HepG2 (cell line): ENCODE measurements around the gene SGPL1. TPM values are rescaled to one million over a fixed set of nuclear protein-coding genes. Genes with fewer than 3 reads are reported as not detected.

ENCODE experiments used
- ATAC-seq: fragments of 200-7000 bp; cut with Tn5 transposase; 3 replicates; pipeline ENCODE4 v1.9.1; 2020; ENCODE audit warnings: mild to moderate bottlenecking, moderate library complexity
- BruUV-seq: library from RNA; stranded (reverse); fragments of 400-500 nt; replicated peaks from 2 replicates; lab custom pipeline; 2021; lab: Mats Ljungman, UMichigan
- CTCF ChIA-PET: fragments of 300-600 bp; formaldehyde crosslinking; extraction: SDS; loops from one replicate; lab custom pipeline; 2021; ENCODE audit warnings: low total read pairs, inconsistent platforms, low intra/inter-chr PET ratio; lab: Yijun Ruan, JAX
- POLR2A ChIA-PET: fragments of 350-600 bp; sonication (Branson Sonifier 250); formaldehyde crosslinking; loops from one replicate; lab custom pipeline; 2020; ENCODE audit warnings: antibody characterized with exemption, inconsistent platforms; lab: Yijun Ruan, JAX
- DNase-seq: peaks from one replicate; pipeline ENCODE4 v3.0.0-alpha.2; 2015; ENCODE audit warnings: low spot score
- FAIRE-seq: peaks from 3 replicates; lab custom pipeline; 2011; peaks lifted over from hg19 to GRCh38; lab: Jason Lieb, UNC
- H2AFZ ChIP-seq: one replicate; pipeline ENCODE4 v1.6.1; 2011; ENCODE audit warnings: low read length, inconsistent platforms
- H3K27ac ChIP-seq: fragments of 300-600 bp; 3 replicates; pipeline ENCODE4 v1.8.0; 2011; ENCODE audit warnings: mixed run types, mild to moderate bottlenecking, mixed read lengths, low read length, inconsistent platforms; ENCODE audit not compliant: insufficient read depth; ENCODE audit errors: extremely low read length
- H3K27me3 ChIP-seq, 2 experiments: fragments of 200-600 bp in 1 of 2; 2 replicates in 1 of 2; 3 replicates in 1 of 2; pipeline versions ENCODE4 v1.6.0 to v1.8.0; 2011; ENCODE audit warnings: low read length in 2 of 2, mild to moderate bottlenecking in 2 of 2, moderate library complexity in 2 of 2, inconsistent platforms in 1 of 2; ENCODE audit not compliant: insufficient read depth in 2 of 2, control insufficient read depth in 1 of 2
- H3K36me3 ChIP-seq, 2 experiments: fragments of 200-600 bp in 1 of 2; replicated peaks in 1 of 2; 2 replicates in 1 of 2; 3 replicates in 1 of 2; pipeline versions ENCODE4 v1.5.1 to v1.8.0; 2011; ENCODE audit warnings: low read length in 2 of 2, inconsistent platforms in 1 of 2; ENCODE audit not compliant: insufficient read depth in 2 of 2, control insufficient read depth in 1 of 2
- H3K4me1 ChIP-seq: 2 replicates; pipeline ENCODE4 v1.5.1; 2012; ENCODE audit warnings: low read length, inconsistent platforms; ENCODE audit not compliant: insufficient read depth
- H3K4me2 ChIP-seq: 2 replicates; pipeline ENCODE4 v1.6.0; 2011; ENCODE audit warnings: low read depth, low read length, inconsistent platforms
- H3K4me3 ChIP-seq, 3 experiments: fragments of 200-600 bp in 1 of 3; sonication (generic), shearing (Covaris generic) in 1 of 3; replicated peaks in 1 of 3; 2 replicates each; pipeline ENCODE4 v1.5.1; 2011 to 2016; ENCODE audit warnings: low read length in 3 of 3, inconsistent platforms in 2 of 3, low read depth in 2 of 3, mild to moderate bottlenecking in 2 of 3, control low read depth in 1 of 3, mixed read lengths in 1 of 3; ENCODE audit not compliant: insufficient read depth in 1 of 3
- H3K79me2 ChIP-seq: one replicate; pipeline ENCODE4 v1.6.1; 2011; ENCODE audit warnings: low read length, inconsistent platforms; ENCODE audit not compliant: insufficient read depth
- H3K9ac ChIP-seq: 2 replicates; pipeline ENCODE4 v1.6.0; 2011; ENCODE audit warnings: mild to moderate bottlenecking, low read depth, low read length, inconsistent platforms; ENCODE audit not compliant: insufficient read depth
- H3K9me3 ChIP-seq: 2 replicates; pipeline ENCODE4 v1.5.1; 2012; ENCODE audit warnings: mild to moderate bottlenecking, low read length
- H4K20me1 ChIP-seq: 2 replicates; pipeline ENCODE4 v1.6.0; 2011; ENCODE audit warnings: inconsistent platforms, mild to moderate bottlenecking, low read length, moderate library complexity; ENCODE audit not compliant: insufficient read depth
- ARHGAP35 ChIP-seq: sonication (generic); formaldehyde crosslinking; IDR thresholded peaks from 2 replicates; pipeline ENCODE4 v1.9.0; 2022; ENCODE audit warnings: mild to moderate bottlenecking, inconsistent platforms, moderate library complexity, missing genetic modification reagents, borderline replicate concordance
- ATF1 ChIP-seq: IDR thresholded peaks from 2 replicates; pipeline ENCODE4 v1.6.1; 2016; ENCODE audit warnings: mild to moderate bottlenecking, control low read depth
- CHCHD3 ChIP-seq: sonication (generic); formaldehyde crosslinking; IDR thresholded peaks from 2 replicates; pipeline ENCODE4 v1.8.0; 2022; ENCODE audit warnings: mild to moderate bottlenecking, missing genetic modification reagents, moderate library complexity
- GABPA ChIP-seq, 2 experiments: IDR thresholded peaks; 2 replicates each; pipeline ENCODE4 v1.6.1; 2011 to 2016; ENCODE audit warnings: low read depth in 2 of 2, low read length in 1 of 2, missing biosample characterization in 1 of 2, missing genetic modification characterization in 1 of 2
- HDAC2 ChIP-seq: sonication (generic); formaldehyde crosslinking; IDR thresholded peaks from 2 replicates; pipeline ENCODE4 v1.4.0; 2020; ENCODE audit warnings: missing genetic modification reagents
- KLF12 ChIP-seq: sonication (generic); formaldehyde crosslinking; IDR thresholded peaks from 2 replicates; pipeline ENCODE4 v1.4.0; 2020; ENCODE audit warnings: missing genetic modification reagents, borderline replicate concordance
- MED1 ChIP-seq: sonication (generic); formaldehyde crosslinking; IDR thresholded peaks from 2 replicates; pipeline ENCODE4 v1.4.0; 2020; ENCODE audit warnings: missing genetic modification reagents
- NR2C2 ChIP-seq: sonication (generic); formaldehyde crosslinking; IDR thresholded peaks from 2 replicates; pipeline ENCODE4 v1.4.0; 2020; ENCODE audit warnings: missing genetic modification reagents, mild to moderate bottlenecking, moderate library complexity, borderline replicate concordance
- SRF ChIP-seq: IDR thresholded peaks from 2 replicates; pipeline ENCODE4 v1.6.1; 2011; ENCODE audit warnings: mild to moderate bottlenecking, low read depth, low read length, moderate library complexity
- SRSF4 ChIP-seq: fragments of 200-400 bp; formaldehyde crosslinking; IDR thresholded peaks from one replicate; pipeline ENCODE4 v1.6.1; 2018; ENCODE audit warnings: mild to moderate bottlenecking, low read depth, low read length, moderate library complexity; ENCODE audit not compliant: poor library complexity, severe bottlenecking
- SSRP1 ChIP-seq: IDR thresholded peaks from 2 replicates; pipeline ENCODE4 v1.6.1; 2016; ENCODE audit warnings: control low read depth
- TOPORS ChIP-seq: sonication (generic); formaldehyde crosslinking; IDR thresholded peaks from 2 replicates; pipeline ENCODE4 v1.8.0; 2023; ENCODE audit warnings: mild to moderate bottlenecking, missing genetic modification reagents
- ZNF160 ChIP-seq: sonication (generic); formaldehyde crosslinking; IDR thresholded peaks from 2 replicates; pipeline ENCODE4 v1.8.0; 2022; ENCODE audit warnings: mild to moderate bottlenecking, inconsistent platforms, missing genetic modification reagents
- ZNF432 ChIP-seq: sonication (generic); formaldehyde crosslinking; IDR thresholded peaks from 2 replicates; pipeline ENCODE4 v1.5.0; 2020; ENCODE audit warnings: missing genetic modification reagents, mild to moderate bottlenecking, borderline replicate concordance
- ZNF850 ChIP-seq: sonication (generic); formaldehyde crosslinking; conservative IDR thresholded peaks from 2 replicates; pipeline ENCODE4 v1.9.0; 2021; ENCODE audit warnings: mild to moderate bottlenecking, missing genetic modification reagents
- WGBS: methylation state at CpG from one replicate; pipeline ENCODE4 v1.1.6; 2017; ENCODE audit warnings: low lambda C conversion rate; 5-methylcytosine and 5-hydroxymethylcytosine counted together
- in situ Hi-C: cut with HindIII; loops from 2 replicates; pipeline ENCODE4 v1.10.0; 2017; ENCODE audit warnings: low pct_unique_long_range_greater_than_20kb; ENCODE audit not compliant: extremely low pct_ligation_motif_present
- intact Hi-C: fragments of 100-400 bp; cut with micrococcal nuclease; formaldehyde crosslinking; loops from one replicate; pipeline ENCODE4 v1.10.0; 2022; ENCODE audit not compliant: unreplicated experiment
- polyA plus RNA-seq, 8 experiments: library from polyadenylated mRNA; depleted of rRNA in 3 of 8; stranded (reverse) in 7 of 8; unstranded in 1 of 8; fragments of >200 nt; fragmentation: Illumina TruSeq in 4 of 8; extraction: Trizol in 4 of 8; gene quantifications; 2 replicates each; pipeline versions ENCODE4 v1.2.1 to v1.2.3, GENCODE V29; 2011 to 2016; ENCODE audit warnings: low read depth in 4 of 8, missing spikeins in 1 of 8, mixed read lengths in 1 of 8; ENCODE audit not compliant: insufficient read depth in 1 of 8
- total RNA-seq, 5 experiments: library from RNA; depleted of rRNA; stranded (reverse); fragments of >200 nt; fragmentation: Illumina TruSeq; extraction: Trizol; gene quantifications; 2 replicates each; pipeline ENCODE4 v1.2.3, GENCODE V29; 2016; ENCODE audit warnings: low read depth in 1 of 5
- TF ChIP-seq, protein P1 (sequence below): sonication (generic); formaldehyde crosslinking; IDR thresholded peaks from 2 replicates; pipeline ENCODE4 v1.8.0; 2022; ENCODE audit warnings: low read depth, missing genetic modification reagents
- TF ChIP-seq, protein P2 (sequence below): sonication (generic); formaldehyde crosslinking; IDR thresholded peaks from 2 replicates; pipeline ENCODE4 v1.5.0; 2020; ENCODE audit warnings: mild to moderate bottlenecking, missing genetic modification reagents

Gene SGPL1
- total and polyA plus RNA-seq, 2 of the 13 experiments (the other 11 are each of a cell fraction or from before 2014, with no cell fraction given), result 17.6 to 25.0 TPM

GRCh38 chr10:70915806-70916205 is 100.1 kb downstream of the SGPL1 start:
- Histone ChIP-seq H3K4me1 (no peaks in the 10 kb centered on the region), H3K4me2 (no peak overlapping the region), H3K36me3 (no peaks in the 10 kb centered on the region), H3K4me3 (no peak overlapping the region), H3K9ac (no peak overlapping the region), H3K27ac (no peak overlapping the region), H3K9me3 (no peaks in the 10 kb centered on the region), H2AFZ (no peak overlapping the region), H4K20me1 (no peaks in the 10 kb centered on the region), H3K27me3 (peaks cover 5 to 69% of the 10 kb centered on the region in 2 experiments), H3K79me2 (no peaks in the 10 kb centered on the region)
- 57% methylated on average over 5 of the region's 9 CpGs for WGBS
- intact Hi-C loops (no loop called here), in situ Hi-C loops (no loop called here)
- POLR2A ChIA-PET, result no interaction called here
- DNase-seq (no peak), ATAC-seq (no peak), FAIRE-seq (no peak)
- CTCF ChIA-PET, result no interaction called here
- no TSS peak for BruUV-seq
- TF ChIP-seq GABPA (IDR thresholded peaks at IDR 0.05; ENCODE audit: low read depth, low read length) (no peak), GABPA (CRISPR knock-in tag; IDR thresholded peaks at IDR 0.05; ENCODE audit: low read depth) (peak; percentile 72), KLF12 (CRISPR knock-in tag) (no peak), NR2C2 (peak; percentile 66; the same call in 1 of the 2 replicates)

DNA sequence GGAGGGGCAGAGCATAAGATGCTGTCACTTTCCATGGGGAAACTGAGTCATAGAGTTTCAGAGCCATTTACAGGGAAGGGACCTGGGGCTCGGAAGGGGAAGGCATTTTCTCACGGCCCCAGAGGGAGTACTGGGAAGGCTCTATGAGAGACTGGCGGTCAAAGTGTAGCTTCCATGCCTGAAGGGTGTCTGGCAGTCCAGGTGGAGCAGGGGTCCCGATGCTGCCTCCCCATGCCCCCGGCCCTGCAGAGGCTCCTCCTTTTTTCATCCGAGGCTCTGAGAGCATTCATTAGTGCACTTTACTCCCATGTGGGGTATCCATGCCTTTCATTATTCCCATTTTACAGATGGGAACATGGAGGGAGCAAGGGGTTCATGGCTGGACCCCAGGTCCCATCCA is 100.5 kb downstream of the SGPL1 start:
- no peaks in the 10 kb centered on the region for H3K79me2 ChIP-seq
- CTCF ChIA-PET, result no interaction called here
- no peaks in the 10 kb centered on the region for H4K20me1 ChIP-seq
- no peak for ATAC-seq
- no peak for FAIRE-seq
- no peak overlapping the region for H3K27ac ChIP-seq
- BruUV-seq, result no TSS peak
- H3K36me3 ChIP-seq, result no peaks in the 10 kb centered on the region
- peaks cover 5 to 74% of the 10 kb centered on the region in 2 experiments for H3K27me3 ChIP-seq
- 9% methylated on average over 5 of the region's 6 CpGs for WGBS
- intact Hi-C loops, result no loop called here
- DNase-seq, result no peak
- no peak overlapping the region for H3K4me3 ChIP-seq
- H3K4me1 ChIP-seq, result no peaks in the 10 kb centered on the region
- in situ Hi-C loops, result no loop called here
- H3K4me2 ChIP-seq, result no peak overlapping the region
- POLR2A ChIA-PET, result no interaction called here
- no peak overlapping the region for H2AFZ ChIP-seq
- no peaks in the 10 kb centered on the region for H3K9me3 ChIP-seq
- no peak overlapping the region for H3K9ac ChIP-seq
- TF ChIP-seq, protein P1, sequence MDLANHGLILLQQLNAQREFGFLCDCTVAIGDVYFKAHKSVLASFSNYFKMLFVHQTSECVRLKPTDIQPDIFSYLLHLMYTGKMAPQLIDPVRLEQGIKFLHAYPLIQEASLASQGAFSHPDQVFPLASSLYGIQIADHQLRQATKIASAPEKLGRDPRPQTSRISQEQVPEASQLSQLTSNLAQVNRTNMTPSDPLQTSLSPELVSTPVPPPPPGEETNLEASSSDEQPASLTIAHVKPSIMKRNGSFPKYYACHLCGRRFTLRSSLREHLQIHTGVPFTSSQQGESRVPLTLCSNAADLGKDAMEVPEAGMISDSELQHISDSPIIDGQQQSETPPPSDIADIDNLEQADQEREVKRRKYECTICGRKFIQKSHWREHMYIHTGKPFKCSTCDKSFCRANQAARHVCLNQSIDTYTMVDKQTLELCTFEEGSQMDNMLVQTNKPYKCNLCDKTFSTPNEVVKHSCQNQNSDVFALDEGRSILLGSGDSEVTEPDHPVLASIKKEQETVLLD (CRISPR knock-in tag), result no peak
- TF ChIP-seq TOPORS (CRISPR knock-in tag) (no peak), ARHGAP35 (CRISPR knock-in tag) (no peak), ZNF850 (CRISPR knock-in tag) (no peak), HDAC2 (CRISPR knock-in tag) (no peak), SRSF4 (no peak), ZNF160 (no peak), ZNF432 (CRISPR knock-in tag) (no peak), MED1 (no peak), ATF1 (no peak), SSRP1 (CRISPR knock-in tag) (no peak), SRF (no peak), CHCHD3 (CRISPR knock-in tag) (no peak)
- TF ChIP-seq, protein P2, sequence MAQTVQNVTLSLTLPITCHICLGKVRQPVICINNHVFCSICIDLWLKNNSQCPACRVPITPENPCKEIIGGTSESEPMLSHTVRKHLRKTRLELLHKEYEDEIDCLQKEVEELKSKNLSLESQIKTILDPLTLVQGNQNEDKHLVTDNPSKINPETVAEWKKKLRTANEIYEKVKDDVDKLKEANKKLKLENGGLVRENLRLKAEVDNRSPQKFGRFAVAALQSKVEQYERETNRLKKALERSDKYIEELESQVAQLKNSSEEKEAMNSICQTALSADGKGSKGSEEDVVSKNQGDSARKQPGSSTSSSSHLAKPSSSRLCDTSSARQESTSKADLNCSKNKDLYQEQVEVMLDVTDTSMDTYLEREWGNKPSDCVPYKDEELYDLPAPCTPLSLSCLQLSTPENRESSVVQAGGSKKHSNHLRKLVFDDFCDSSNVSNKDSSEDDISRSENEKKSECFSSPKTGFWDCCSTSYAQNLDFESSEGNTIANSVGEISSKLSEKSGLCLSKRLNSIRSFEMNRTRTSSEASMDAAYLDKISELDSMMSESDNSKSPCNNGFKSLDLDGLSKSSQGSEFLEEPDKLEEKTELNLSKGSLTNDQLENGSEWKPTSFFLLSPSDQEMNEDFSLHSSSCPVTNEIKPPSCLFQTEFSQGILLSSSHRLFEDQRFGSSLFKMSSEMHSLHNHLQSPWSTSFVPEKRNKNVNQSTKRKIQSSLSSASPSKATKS (CRISPR knock-in tag), result no peak
